SKM-1 (cell line): ENCODE measurements around the gene BCO2.
A peak's percentile ranks its signal among the peaks of the same experiment; 100 is the strongest.
"Not testable (repeated sequence)": the region's sequence is repeated elsewhere in the genome, so short reads cannot be mapped to it uniquely, and the experiment has no call there.

Source experiments
- DNase-seq: peaks from one replicate; lab custom pipeline; 2025; ENCODE audit not compliant: unreplicated experiment; lab: John Stamatoyannopoulos, UW

Gene BCO2, protein sequence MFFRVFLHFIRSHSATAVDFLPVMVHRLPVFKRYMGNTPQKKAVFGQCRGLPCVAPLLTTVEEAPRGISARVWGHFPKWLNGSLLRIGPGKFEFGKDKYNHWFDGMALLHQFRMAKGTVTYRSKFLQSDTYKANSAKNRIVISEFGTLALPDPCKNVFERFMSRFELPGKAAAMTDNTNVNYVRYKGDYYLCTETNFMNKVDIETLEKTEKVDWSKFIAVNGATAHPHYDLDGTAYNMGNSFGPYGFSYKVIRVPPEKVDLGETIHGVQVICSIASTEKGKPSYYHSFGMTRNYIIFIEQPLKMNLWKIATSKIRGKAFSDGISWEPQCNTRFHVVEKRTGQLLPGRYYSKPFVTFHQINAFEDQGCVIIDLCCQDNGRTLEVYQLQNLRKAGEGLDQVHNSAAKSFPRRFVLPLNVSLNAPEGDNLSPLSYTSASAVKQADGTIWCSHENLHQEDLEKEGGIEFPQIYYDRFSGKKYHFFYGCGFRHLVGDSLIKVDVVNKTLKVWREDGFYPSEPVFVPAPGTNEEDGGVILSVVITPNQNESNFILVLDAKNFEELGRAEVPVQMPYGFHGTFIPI

DNA sequence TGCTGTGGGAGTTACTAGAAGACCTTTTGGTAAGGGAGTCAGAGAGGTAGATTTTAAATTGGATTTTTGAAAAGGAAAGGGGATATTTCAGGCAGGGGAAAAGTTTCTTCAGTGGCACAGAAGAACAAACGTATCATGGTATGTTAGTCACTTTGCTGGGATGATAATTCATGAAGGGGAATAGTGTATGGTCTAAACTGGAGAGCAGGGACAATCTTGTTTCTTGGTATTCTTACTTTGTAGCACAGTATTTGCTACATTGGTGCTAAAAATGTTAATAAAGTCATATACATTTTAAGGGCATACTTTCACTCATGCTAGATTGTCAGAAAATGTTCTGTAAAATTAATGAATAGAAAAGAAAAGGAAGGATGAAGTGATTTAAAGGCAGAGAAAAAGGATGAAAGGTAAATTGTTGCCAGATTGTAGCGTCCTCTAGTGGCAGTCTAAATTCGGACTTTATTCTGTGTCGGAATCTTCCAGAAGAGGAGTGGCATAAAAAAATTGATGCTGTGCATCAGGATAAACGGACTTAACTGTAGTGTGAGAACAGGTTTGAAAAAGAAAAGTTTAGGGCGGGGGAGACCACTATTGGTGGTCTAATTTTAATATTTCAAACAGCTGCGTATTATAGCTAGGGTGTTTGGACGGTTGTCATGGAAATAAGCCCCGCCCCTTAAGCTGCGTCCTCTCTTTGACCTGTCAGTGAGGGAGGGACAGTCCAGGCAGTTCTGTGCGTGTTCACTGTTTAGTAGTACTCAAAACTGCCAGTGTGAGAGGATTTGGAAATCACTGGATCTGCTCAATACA, at the start of gene BCO2:
Gene BCO2 (plus strand): TSS at position 724 of the 810 bp plus-strand sequence. CDS start 90 bp downstream, outside the sequence.
- DNase-seq: peak; percentile 58

DNA sequence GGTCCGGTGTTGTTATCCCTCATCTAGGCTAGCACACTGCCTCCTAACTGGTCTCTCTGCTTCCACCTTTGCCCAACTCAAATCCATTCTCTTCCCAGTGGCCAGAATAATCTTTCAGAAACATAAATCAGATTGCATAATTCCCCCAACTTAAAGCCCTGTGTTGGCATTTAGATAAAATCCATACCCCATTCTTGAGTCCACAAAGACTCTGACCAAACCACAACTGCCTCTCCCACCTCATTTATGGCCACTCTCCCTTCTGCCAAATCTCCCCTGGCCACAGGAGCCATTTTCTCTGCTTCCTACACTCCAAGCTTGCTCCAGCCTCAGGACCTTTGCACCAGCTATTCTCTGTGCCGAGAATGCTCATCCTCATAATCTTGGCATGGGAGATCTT, 48.3 kb upstream of the BCO2 start:
- DNase-seq: no peak

DNA sequence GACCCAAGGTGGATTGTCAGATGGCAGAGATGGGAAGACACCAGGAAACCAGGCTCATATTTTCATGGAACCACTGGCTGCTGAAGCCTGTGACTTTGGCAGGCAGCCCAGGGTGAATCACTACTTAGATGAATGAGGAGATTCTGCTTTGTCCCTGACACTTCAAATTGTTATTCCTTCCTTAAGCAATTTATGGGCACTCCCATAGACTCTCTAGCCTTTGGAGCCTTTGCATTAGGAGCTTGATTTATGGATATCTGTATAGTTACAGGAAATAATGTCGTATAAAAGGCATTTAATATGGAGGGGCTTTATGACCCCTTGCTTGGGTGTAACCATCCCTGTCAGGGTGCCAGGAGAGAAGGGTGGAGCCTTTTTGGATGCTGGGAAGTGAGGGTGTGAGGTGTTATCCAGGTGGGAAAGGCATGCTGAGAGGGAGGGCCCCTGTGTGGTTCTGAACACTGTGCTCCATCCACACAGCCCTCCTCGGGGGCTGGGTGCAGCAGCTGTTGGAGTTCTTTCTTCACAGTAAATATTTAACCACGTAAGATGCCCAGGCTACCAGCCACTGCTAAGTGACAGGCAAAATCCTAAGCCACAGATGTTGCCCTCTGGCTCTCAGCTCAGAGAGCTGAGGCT, 46.7 kb upstream of the BCO2 start:
- no peak for DNase-seq

GRCh38 chr11:112129656-112130055, 45.7 kb upstream of the BCO2 start:
- DNase-seq: peak; percentile 49

DNA sequence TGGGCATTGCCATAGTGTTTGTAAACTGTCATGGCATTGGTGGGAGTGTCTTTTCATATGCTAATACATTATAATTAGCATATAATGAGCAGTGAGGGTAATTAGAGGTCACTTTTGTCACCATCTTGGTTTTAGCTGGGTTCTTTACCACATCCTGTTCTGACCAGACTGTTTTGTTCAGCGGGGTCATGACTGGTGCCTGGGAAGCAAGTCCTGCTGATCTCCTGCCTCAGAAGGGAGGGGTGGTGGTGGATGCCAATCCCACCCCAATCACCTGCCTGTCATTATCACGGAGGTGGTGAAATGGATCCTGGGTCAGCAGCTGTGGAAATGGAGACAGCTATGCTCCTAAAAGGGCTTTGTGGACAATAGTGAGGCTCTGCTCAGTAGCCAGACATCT, 42.6 kb upstream of the BCO2 start:
- no peak for DNase-seq

GRCh38 chr11:112134473-112134872, 40.8 kb upstream of the BCO2 start:
- no peak for DNase-seq

DNA sequence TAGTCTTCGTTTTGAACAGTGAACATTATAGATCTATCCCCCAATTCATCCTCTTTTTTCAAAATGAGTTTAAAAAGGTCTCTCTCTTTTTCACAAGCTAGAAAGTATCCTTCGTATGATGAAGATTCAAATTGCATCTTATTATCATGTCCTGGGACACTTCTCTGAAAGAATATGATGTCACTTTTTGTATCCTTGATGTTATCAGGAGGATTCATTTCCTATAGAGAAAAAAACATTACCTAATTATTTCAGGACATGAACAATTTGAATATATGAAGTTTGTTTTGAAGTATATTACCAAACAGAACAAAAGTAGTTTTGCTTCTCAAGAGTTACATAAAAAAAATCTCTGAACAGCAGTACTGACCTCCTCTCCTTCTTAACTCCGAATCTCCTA, 31.7 kb upstream of the BCO2 start:
- DNase-seq: no peak

GRCh38 chr11:112150517-112150916, 24.8 kb upstream of the BCO2 start:
- no peak for DNase-seq

DNA sequence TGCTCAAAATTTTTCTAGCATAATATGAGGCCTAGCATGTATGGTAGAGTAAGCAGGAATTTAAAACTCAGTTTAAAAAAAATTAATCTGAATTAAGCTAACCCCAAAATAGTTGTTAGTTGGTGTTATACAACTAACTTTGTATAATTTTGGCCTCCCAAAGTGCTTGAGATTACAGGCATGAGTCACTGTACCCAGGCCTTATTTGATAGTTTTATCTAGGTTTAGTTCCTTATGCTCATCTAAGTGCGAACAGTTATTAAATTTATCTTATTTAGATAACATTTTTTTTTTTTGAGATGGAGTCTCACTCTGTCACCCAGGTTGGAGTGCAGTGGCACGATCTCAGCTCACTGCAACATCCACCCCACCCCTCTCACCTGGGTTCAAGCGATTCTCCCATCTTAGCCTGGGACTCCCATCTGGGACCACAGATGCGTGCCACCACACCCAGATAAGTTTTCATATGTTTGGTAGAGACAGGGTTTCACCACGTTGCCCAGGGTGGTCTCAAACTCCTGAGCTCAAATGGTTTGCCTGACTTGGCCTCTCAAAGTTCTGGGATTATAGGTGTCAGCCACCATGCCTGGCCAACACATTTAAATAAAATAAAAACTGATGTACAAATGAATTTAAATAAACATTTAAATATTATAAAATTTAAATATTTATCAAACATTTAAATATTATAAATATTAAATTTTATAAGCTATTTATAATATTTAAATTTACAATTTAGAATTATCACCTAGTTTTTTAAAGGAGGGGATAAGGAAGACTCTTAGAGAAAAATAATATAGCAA, 19.0 kb upstream of the BCO2 start:
- DNase-seq: no peak

DNA sequence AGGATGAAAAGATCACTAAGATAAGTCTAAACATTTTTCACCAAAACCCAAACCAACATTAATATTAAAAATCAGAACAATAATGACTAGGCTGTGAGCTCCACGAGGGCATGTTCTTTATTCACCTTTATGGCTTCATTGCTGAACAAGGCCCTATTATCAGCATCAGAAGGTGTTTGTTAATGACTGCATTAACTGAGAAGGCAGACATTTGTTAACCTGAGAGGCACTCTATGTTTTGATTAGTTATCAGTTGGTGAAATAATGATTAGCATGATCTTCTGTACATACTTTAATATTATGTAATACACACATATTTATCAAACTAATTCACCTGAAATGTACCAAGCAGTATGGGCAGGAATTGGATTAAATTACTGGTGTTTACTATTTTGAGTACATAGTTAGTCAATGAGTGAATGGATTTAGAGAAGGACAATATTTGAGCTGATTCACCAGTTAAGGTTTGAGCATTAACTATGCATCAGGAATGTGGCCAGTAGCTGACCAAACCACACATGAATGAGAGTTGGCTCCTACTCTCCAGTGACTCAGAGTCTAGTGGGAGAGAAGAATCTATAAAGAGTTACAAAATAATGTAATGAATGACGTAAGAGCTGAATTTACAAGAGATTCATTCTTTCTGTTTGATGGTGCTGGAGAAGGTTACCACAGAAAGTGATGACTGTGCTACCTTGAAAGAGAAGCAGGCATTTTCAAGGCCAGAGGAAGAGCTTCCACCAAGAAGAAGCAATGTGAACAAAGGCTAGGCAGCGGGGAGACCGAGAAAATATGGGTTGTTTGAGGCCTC, 18.2 kb upstream of the BCO2 start:
- peak; percentile 48 for DNase-seq

GRCh38 chr11:112159098-112160065, 15.9 kb upstream of the BCO2 start:
- DNase-seq: peak; percentile 50

- DNase-seq: no peak
These were observed 15.0 kb upstream of the BCO2 start for GRCh38 chr11:112160091-112160848.

DNA sequence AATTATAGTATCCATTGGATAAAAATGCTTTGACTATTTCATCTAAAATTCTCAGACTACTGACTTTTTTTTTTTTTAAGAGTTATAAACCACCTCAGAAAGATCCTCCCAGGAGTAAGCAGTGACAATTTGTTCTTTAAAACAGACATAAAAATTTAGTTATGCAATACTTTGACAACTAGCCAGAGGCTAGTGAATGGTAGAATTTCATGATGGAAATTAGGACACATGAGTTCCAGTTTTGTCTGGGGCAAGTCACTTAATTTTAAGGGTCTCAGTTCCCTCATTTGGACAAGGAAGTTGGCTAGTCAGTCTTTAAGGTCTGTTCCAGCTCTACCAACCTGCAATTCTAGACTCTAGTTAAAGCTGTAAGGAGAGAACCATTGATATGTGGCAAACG, 14.3 kb upstream of the BCO2 start:
- DNase-seq: peak; percentile 12

DNA sequence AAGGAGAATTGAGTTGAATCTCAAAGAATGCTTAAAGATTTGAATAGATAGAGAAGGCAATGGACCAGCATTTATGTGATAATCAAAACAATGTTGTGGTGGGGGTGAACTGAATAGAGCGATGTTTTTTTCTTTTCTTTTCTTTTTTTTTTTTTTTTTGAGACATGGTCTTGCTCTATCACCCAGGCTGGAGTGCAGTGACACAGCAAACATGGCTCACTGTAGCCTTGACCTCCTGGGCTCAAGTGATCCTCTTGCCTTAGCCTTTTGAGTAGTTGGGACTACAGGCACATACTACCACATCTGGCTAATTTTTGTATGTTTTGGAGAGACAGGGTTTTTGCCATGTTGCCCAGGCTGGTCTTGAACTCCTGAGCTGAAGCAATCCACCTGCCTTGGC, 13.1 kb upstream of the BCO2 start:
- DNase-seq: not testable (repeated sequence)

- DNase-seq: no peak
These were observed 12.4 kb upstream of the BCO2 start for GRCh38 chr11:112162761-112163546.

- DNase-seq: peak; percentile 22
These were observed 11.2 kb upstream of the BCO2 start, which contains the start of gene IL18 for GRCh38 chr11:112163875-112164685. TSS of gene IL18 (minus strand) at chr11:112164094. CDS start at chr11:112155053, 9,041 bp downstream.
